SU-DHL-6 (cell line): ENCODE data around the gene PARD6A.

Source experiments
- H2AFZ ChIP-seq: fragments of 200-600 bp; sonication (generic); 2 replicates; pipeline ENCODE4 v1.6.1; 2014; ENCODE audit warnings: low read depth, mild to moderate bottlenecking, moderate library complexity, mixed read lengths, antibody characterized with exemption, low read length; ENCODE audit not compliant: severe bottlenecking
- H3F3A ChIP-seq: fragments of 200-600 bp; shearing (Covaris generic); 2 replicates; pipeline ENCODE4 v1.6.0; 2016; ENCODE audit warnings: antibody characterized with exemption, mild to moderate bottlenecking; ENCODE audit not compliant: insufficient read depth
- H3K27ac ChIP-seq: fragments of 200-600 bp; sonication (generic); 2 replicates; pipeline ENCODE4 v1.5.1; 2016; ENCODE audit warnings: low read depth, mild to moderate bottlenecking, low read length, moderate library complexity, mixed read lengths
- H3K27me3 ChIP-seq: fragments of 200-600 bp; sonication (generic), shearing (Covaris generic); 2 replicates; pipeline ENCODE4 v1.6.0; 2014; ENCODE audit warnings: mild to moderate bottlenecking, low read length
- H3K36me3 ChIP-seq: fragments of 200-600 bp; sonication (generic); 2 replicates; pipeline ENCODE4 v1.6.1; 2014; ENCODE audit warnings: mild to moderate bottlenecking, low read length, mixed read lengths
- H3K4me2 ChIP-seq: fragments of 300-600, 200-600 bp; shearing (Covaris generic), sonication (generic); 2 replicates; pipeline ENCODE4 v1.6.0; 2014; ENCODE audit warnings: low read length, low read depth, mild to moderate bottlenecking; ENCODE audit not compliant: poor library complexity, severe bottlenecking
- H3K4me3 ChIP-seq: fragments of 200-600 bp; sonication (generic); 2 replicates; pipeline ENCODE4 v1.5.1; 2014; ENCODE audit warnings: antibody characterized with exemption, low read length, mild to moderate bottlenecking, mixed read lengths; ENCODE audit not compliant: insufficient read depth, poor library complexity, severe bottlenecking
- H3K79me2 ChIP-seq: fragments of 200-600 bp; sonication (generic); 2 replicates; pipeline ENCODE4 v1.6.1; 2014; ENCODE audit warnings: mild to moderate bottlenecking, low read length, moderate library complexity; ENCODE audit not compliant: insufficient read depth
- H3K9ac ChIP-seq: fragments of 200-600 bp; sonication (generic); 2 replicates; pipeline ENCODE4 v1.7.0; 2014; ENCODE audit warnings: mild to moderate bottlenecking, low read length
- H3K9me2 ChIP-seq: fragments of 200-600 bp; sonication (generic); replicated peaks from 2 replicates; pipeline ENCODE4 v1.6.1; 2014; ENCODE audit warnings: low read length; ENCODE audit not compliant: insufficient read depth
- H3K9me3 ChIP-seq: fragments of 200-600 bp; sonication (generic); 2 replicates; pipeline ENCODE4 v1.6.1; 2014; ENCODE audit warnings: low read length, mixed read lengths; ENCODE audit not compliant: insufficient read depth
- H4K20me1 ChIP-seq: fragments of 200-600 bp; sonication (generic); 2 replicates; pipeline ENCODE4 v1.6.1; 2014; ENCODE audit warnings: low read depth, mild to moderate bottlenecking, antibody characterized with exemption, low read length, moderate library complexity, mixed read lengths
- EZH2phosphoT487 ChIP-seq: fragments of 200-600 bp; sonication (generic), shearing (Covaris generic); conservative IDR thresholded peaks from 2 replicates; pipeline ENCODE4 v1.6.1; 2018; ENCODE audit warnings: mild to moderate bottlenecking, antibody characterized with exemption, low read length, moderate library complexity, mixed read lengths
- TF ChIP-seq, protein P1 (sequence below): fragments of 200-600 bp; sonication (generic); IDR thresholded peaks from one replicate; pipeline ENCODE4 v1.5.1; 2017; ENCODE audit warnings: antibody characterized with exemption, mild to moderate bottlenecking, low read length, moderate library complexity; ENCODE audit not compliant: insufficient read depth, poor library complexity, severe bottlenecking

PARD6A gene

DNA sequence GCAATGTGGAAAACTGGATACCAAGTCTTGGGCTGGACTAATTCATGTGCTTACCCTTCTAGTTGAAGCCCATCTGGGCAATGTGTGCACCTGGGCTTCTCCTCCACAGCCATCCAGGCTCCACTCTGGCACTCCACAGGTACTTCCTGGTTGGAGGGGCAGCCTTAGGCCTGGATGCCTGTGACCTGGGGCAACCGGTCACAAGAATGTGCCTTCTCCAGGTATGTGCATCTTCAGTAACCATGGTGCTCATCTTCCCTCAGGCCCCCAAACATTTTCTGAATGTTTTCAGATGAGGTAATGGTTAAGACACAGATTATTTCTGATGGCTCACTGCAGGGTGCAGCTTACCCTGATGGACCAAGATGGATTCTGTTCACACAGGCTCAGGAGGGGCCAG is 17.0 kb downstream of the PARD6A start:
- no peaks in the 10 kb centered on the region for H3F3A ChIP-seq
- H3K9me3 ChIP-seq, result no peaks in the 10 kb centered on the region
- H3K79me2 ChIP-seq, result no peaks in the 10 kb centered on the region
- H2AFZ ChIP-seq, result no peak overlapping the region
- no peak overlapping the region for H3K4me3 ChIP-seq
- TF ChIP-seq, protein P1, sequence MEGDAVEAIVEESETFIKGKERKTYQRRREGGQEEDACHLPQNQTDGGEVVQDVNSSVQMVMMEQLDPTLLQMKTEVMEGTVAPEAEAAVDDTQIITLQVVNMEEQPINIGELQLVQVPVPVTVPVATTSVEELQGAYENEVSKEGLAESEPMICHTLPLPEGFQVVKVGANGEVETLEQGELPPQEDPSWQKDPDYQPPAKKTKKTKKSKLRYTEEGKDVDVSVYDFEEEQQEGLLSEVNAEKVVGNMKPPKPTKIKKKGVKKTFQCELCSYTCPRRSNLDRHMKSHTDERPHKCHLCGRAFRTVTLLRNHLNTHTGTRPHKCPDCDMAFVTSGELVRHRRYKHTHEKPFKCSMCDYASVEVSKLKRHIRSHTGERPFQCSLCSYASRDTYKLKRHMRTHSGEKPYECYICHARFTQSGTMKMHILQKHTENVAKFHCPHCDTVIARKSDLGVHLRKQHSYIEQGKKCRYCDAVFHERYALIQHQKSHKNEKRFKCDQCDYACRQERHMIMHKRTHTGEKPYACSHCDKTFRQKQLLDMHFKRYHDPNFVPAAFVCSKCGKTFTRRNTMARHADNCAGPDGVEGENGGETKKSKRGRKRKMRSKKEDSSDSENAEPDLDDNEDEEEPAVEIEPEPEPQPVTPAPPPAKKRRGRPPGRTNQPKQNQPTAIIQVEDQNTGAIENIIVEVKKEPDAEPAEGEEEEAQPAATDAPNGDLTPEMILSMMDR, result no peak
- no peak for TF ChIP-seq EZH2phosphoT487
- no peaks in the 10 kb centered on the region for H3K27me3 ChIP-seq
- no peaks in the 10 kb centered on the region for H4K20me1 ChIP-seq
- no peaks in the 10 kb centered on the region for H3K9me2 ChIP-seq
- H3K36me3 ChIP-seq, result no peaks in the 10 kb centered on the region
- no peak overlapping the region for H3K9ac ChIP-seq
- no peak overlapping the region for H3K4me2 ChIP-seq
- no peak overlapping the region for H3K27ac ChIP-seq

DNA sequence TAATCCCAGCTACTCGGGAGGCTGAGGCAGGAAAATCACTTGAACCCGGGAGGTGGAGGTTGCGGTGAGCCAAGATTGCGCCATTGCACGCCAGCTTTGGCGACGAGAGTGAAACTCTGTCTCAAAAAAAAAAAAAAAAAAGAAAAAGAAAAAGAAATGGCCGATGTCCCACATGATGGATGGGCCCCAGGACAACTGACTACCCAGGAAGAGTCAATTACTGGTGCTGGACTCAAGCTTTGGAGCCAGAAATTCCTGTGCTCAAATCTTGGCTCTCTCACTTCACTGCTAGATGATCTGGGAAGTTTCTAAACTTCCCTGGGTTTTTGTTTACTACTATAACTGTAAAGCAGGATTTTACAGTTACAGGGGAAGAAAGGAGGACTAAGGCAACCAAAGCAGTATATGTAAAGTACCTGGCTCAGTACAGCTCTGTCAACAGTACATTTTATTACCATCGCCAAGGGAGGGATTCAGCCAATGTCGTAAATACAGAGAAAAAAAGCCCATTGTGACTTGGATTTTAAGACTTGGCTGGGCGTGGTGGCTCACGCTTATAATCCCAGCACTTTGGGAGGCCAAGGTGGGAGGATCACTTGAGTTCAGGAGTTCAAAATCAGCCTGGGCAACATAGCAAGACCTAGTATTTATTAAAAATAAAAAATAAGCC is 17.7 kb downstream of the PARD6A start:
- Histone ChIP-seq H2AFZ (no peak overlapping the region), H3K4me2 (no peak overlapping the region), H3K4me3 (no peak overlapping the region), H3K36me3 (no peaks in the 10 kb centered on the region), H3K9me2 (no peaks in the 10 kb centered on the region), H3F3A (no peaks in the 10 kb centered on the region), H3K27me3 (no peaks in the 10 kb centered on the region), H4K20me1 (no peaks in the 10 kb centered on the region), H3K79me2 (no peaks in the 10 kb centered on the region), H3K9ac (no peak overlapping the region), H3K27ac (no peak overlapping the region), H3K9me3 (no peaks in the 10 kb centered on the region)
- TF ChIP-seq, protein P1, result no peak
- no peak for TF ChIP-seq EZH2phosphoT487

DNA sequence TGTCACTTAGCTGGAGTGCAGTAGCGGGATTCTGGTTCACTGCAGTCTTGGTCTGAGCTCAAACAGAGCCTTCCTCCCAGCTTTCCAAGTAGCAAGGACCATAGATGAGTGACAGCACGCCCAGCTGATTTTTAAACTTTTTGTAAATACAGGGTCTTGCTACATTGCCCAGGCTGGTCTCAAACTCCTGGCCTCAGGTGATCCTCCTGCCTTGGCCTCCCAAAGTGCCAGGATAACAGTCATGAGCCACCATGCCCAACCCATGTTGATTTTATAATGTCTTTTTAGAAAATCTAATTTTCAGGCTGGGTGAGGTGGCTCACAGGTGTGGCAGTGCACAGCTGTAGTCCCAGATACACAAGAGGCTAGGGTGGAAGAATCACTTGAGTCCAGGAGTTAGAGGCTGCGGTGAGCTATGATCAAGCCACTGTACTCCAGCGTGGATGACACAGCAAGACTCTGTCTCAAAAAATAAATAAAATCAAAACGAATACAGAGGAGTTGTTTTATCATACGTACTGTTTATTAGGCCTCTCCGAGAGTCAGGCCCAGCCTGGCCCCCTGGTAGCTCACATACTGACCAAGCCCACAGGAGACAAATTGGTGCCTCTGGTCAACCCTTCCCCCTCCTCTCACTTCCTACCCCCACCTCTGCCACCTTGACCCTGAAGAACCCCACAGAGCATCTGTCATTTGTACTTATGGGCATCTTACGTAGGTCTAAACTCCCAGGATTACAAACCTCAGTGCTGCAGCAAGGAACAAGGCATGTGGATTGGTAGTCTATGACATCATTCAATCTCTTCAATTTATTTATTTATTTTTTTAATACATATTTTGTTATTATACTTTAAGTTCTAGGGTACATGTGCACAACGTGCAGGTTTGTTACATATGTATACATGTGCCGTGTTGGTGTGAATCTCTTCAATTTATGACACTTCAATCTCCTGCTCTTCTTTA is 19.5 kb downstream of the PARD6A start:
- H3K4me2 ChIP-seq, result no peak overlapping the region
- no peak overlapping the region for H3K9ac ChIP-seq
- H3K4me3 ChIP-seq, result no peak overlapping the region
- H4K20me1 ChIP-seq, result no peaks in the 10 kb centered on the region
- no peaks in the 10 kb centered on the region for H3K79me2 ChIP-seq
- no peaks in the 10 kb centered on the region for H3F3A ChIP-seq
- no peak overlapping the region for H3K27ac ChIP-seq
- TF ChIP-seq, protein P1, result no peak
- TF ChIP-seq EZH2phosphoT487, result no peak
- no peaks in the 10 kb centered on the region for H3K9me2 ChIP-seq
- H3K9me3 ChIP-seq, result no peaks in the 10 kb centered on the region
- H2AFZ ChIP-seq, result no peak overlapping the region
- H3K27me3 ChIP-seq, result no peaks in the 10 kb centered on the region
- no peaks in the 10 kb centered on the region for H3K36me3 ChIP-seq
